Liver (tissue), 9 donors: ENCODE data around the gene COL23A1. TPM values are rescaled to one million over a fixed set of nuclear protein-coding genes. Genes with fewer than 3 reads are reported as not detected.

Experiments
- DNase-seq: peaks from one replicate; pipeline ENCODE4 v3.0.0-alpha.2; 2017; ENCODE audit warnings: low spot score
- H3K27ac ChIP-seq, 2 donors: one replicate each; pipeline ENCODE4 v1.7.0; 2013; ENCODE audit warnings: inconsistent platforms in 2 of 2, low read length in 2 of 2, control low read depth in 1 of 2, low read depth in 1 of 2, mild to moderate bottlenecking in 1 of 2
- H3K27me3 ChIP-seq, 4 donors: one replicate each; pipeline versions ENCODE4 v1.6.1 to v1.7.0; 2013; ENCODE audit warnings: low read length in 3 of 4, inconsistent platforms in 1 of 4, mild to moderate bottlenecking in 1 of 4, moderate library complexity in 1 of 4; ENCODE audit not compliant: control insufficient read depth in 4 of 4, insufficient read depth in 4 of 4
- H3K36me3 ChIP-seq, 4 donors: one replicate each; pipeline versions ENCODE4 v1.6.1 to v1.7.0; 2013; ENCODE audit warnings: low read length in 3 of 4, mild to moderate bottlenecking in 3 of 4, low read depth in 1 of 4, moderate library complexity in 1 of 4; ENCODE audit not compliant: control insufficient read depth in 4 of 4, insufficient read depth in 3 of 4
- H3K4me1 ChIP-seq, 4 donors: one replicate each; pipeline versions ENCODE4 v1.6.1 to v1.7.0; 2013; ENCODE audit warnings: low read length in 3 of 4, mild to moderate bottlenecking in 3 of 4, moderate library complexity in 1 of 4; ENCODE audit not compliant: control insufficient read depth in 4 of 4, insufficient read depth in 4 of 4
- H3K4me3 ChIP-seq, 3 donors: one replicate each; pipeline versions ENCODE4 v1.6.1 to v1.7.0; 2013; ENCODE audit warnings: low read length in 3 of 3, control low read depth in 1 of 3, low read depth in 1 of 3, mild to moderate bottlenecking in 1 of 3
- H3K9ac ChIP-seq, 2 donors: one replicate each; pipeline ENCODE4 v1.7.0; 2013; ENCODE audit warnings: low read length in 2 of 2, mild to moderate bottlenecking in 2 of 2, moderate library complexity in 2 of 2, control low read depth in 1 of 2, low read depth in 1 of 2
- H3K9me3 ChIP-seq, 4 donors: one replicate each; pipeline versions ENCODE4 v1.6.1 to v1.7.0; 2013; ENCODE audit warnings: low read length in 3 of 4; ENCODE audit not compliant: control insufficient read depth in 4 of 4
- CTCF ChIP-seq: fragments of 150-350 bp; IDR thresholded peaks from 2 replicates; pipeline ENCODE4 v1.5.1; 2017; ENCODE audit warnings: improper control_type of control experiment, low read depth, low read length; ENCODE audit not compliant: missing input control
- FOXA1 ChIP-seq: IDR thresholded peaks from 2 replicates; pipeline ENCODE4 v1.6.1; 2016; ENCODE audit warnings: antibody characterized with exemption
- FOXA2 ChIP-seq: IDR thresholded peaks from 2 replicates; pipeline ENCODE4 v1.6.1; 2016; ENCODE audit warnings: antibody characterized with exemption
- GABPA ChIP-seq, 2 donors: IDR thresholded peaks in 1 of 2; conservative IDR thresholded peaks in 1 of 2; 2 replicates each; pipeline ENCODE4 v1.6.1; 2016; ENCODE audit warnings: antibody characterized with exemption in 2 of 2, mild to moderate bottlenecking in 1 of 2, moderate library complexity in 1 of 2
- HNF4A ChIP-seq, 2 donors: conservative IDR thresholded peaks; 2 replicates each; pipeline ENCODE4 v1.6.1; 2016; ENCODE audit warnings: antibody characterized with exemption in 2 of 2, mild to moderate bottlenecking in 2 of 2
- HNF4G ChIP-seq: IDR thresholded peaks from 2 replicates; pipeline ENCODE4 v1.6.1; 2016; ENCODE audit warnings: antibody characterized with exemption
- JUND ChIP-seq, 2 donors: IDR thresholded peaks; 2 replicates each; pipeline ENCODE4 v1.6.1; 2016; ENCODE audit warnings: antibody characterized with exemption in 2 of 2
- NR2F2 ChIP-seq: IDR thresholded peaks from 2 replicates; pipeline ENCODE4 v1.6.1; 2016; ENCODE audit warnings: antibody characterized with exemption
- RAD21 ChIP-seq, 2 donors: IDR thresholded peaks; 2 replicates each; pipeline ENCODE4 v1.6.1; 2016; ENCODE audit warnings: antibody characterized with exemption in 2 of 2, mild to moderate bottlenecking in 2 of 2
- REST ChIP-seq: IDR thresholded peaks from 2 replicates; pipeline ENCODE4 v1.6.1; 2016; ENCODE audit warnings: antibody characterized with exemption, mild to moderate bottlenecking
- SP1 ChIP-seq: IDR thresholded peaks from 2 replicates; pipeline ENCODE4 v1.6.1; 2018; ENCODE audit warnings: antibody characterized with exemption, mild to moderate bottlenecking
- YY1 ChIP-seq: IDR thresholded peaks from 2 replicates; pipeline ENCODE4 v1.6.1; 2016; ENCODE audit warnings: antibody characterized with exemption, mild to moderate bottlenecking
- ZBTB33 ChIP-seq: IDR thresholded peaks from 2 replicates; pipeline ENCODE4 v1.6.1; 2016; ENCODE audit warnings: antibody characterized with exemption
- WGBS: extraction: QIAGEN DNeasy Blood & Tissue Kit; methylation state at CpG from one replicate; pipeline ENCODE4 v1.1.7; 2013; 5-methylcytosine and 5-hydroxymethylcytosine counted together
- polyA plus RNA-seq, 2 donors: library from polyadenylated mRNA; stranded (reverse) in 1 of 2; unstranded in 1 of 2; fragments of 200-250 nt in 1 of 2; fragments of >200 nt in 1 of 2; fragmentation: Nextera tagmentation in 1 of 2; extraction: Ambion mirVana in 1 of 2; gene quantifications; one replicate each; pipeline versions ENCODE4 v1.2.1 to v1.2.3, GENCODE V29; 2013 to 2015
- total RNA-seq, 2 donors: library from RNA; depleted of rRNA; stranded (reverse); fragments of >200 nt; gene quantifications; one replicate each; pipeline ENCODE4 v1.2.3, GENCODE V29; 2014
- donor health status: healthy.
- donor health status: healthy.
- donor health status: healthy.
- donor health status: healthy.
- donor health status: healthy.

Gene COL23A1
- total and polyA plus RNA-seq, 4 donors = 0.08 to 1.4 (median 0.27) TPM

GRCh38 chr5:178465228-178465860 lies 124.8 kb downstream of the COL23A1 start:
- Histone ChIP-seq H3K4me1 (peaks cover 2 to 9% (median 4%) of the 10 kb centered on the region in 4 donors), H3K27ac (no peak overlapping the region)

GRCh38 chr5:178464431-178465048 lies 125.7 kb downstream of the COL23A1 start:
- H3K9ac ChIP-seq = no peak overlapping the region
- WGBS = 80% methylated on average over 14 of the region's 14 CpGs
- H3K36me3 ChIP-seq = no peaks in the 10 kb centered on the region
- DNase-seq = peak; percentile 21
- H3K27ac ChIP-seq = no peak overlapping the region
- no peaks in the 10 kb centered on the region for H3K9me3 ChIP-seq
- no peak overlapping the region for H3K4me3 ChIP-seq
- peaks cover 2 to 9% (median 4%) of the 10 kb centered on the region in 4 donors for H3K4me1 ChIP-seq
- TF ChIP-seq ZBTB33 (no peak), GABPA (IDR thresholded peaks at IDR 0.05 in 1 of 2, conservative IDR thresholded peaks at IDR 0.05 in 1 of 2) (no peak), FOXA2 (no peak), YY1 (no peak), RAD21 (IDR thresholded peaks at IDR 0.05) (no peak), CTCF (no peak), REST (no peak)
- no peaks in the 10 kb centered on the region for H3K27me3 ChIP-seq

More at GRCh38 chr5:178465228-178465860, 124.8 kb downstream of the COL23A1 start:
- no peaks in the 10 kb centered on the region for H3K27me3 ChIP-seq
- TF ChIP-seq GABPA (IDR thresholded peaks at IDR 0.05 in 1 of 2, conservative IDR thresholded peaks at IDR 0.05 in 1 of 2) (no peak), NR2F2 (peak; percentile 60), HNF4G (no peak), ZBTB33 (no peak), JUND (IDR thresholded peaks at IDR 0.05) (no peak), FOXA1 (no peak), HNF4A (conservative IDR thresholded peaks at IDR 0.05) (no peak), SP1 (no peak)
- H3K4me3 ChIP-seq = no peak overlapping the region
- H3K9me3 ChIP-seq = no peaks in the 10 kb centered on the region
- DNase-seq = no peak
- H3K9ac ChIP-seq = no peak overlapping the region
- 87% methylated on average over 19 of the region's 19 CpGs for WGBS
- H3K36me3 ChIP-seq = no peaks in the 10 kb centered on the region
